Measurements from ENCODE around the gene PLXNB2. TPM values are rescaled to one million over a fixed set of nuclear protein-coding genes. Genes with fewer than 3 reads are reported as not detected.

Gene PLXNB2
- polyA plus RNA-seq, 1 of the 3 experiments (the other 2 are of a cell fraction) = 108 TPM

DNA sequence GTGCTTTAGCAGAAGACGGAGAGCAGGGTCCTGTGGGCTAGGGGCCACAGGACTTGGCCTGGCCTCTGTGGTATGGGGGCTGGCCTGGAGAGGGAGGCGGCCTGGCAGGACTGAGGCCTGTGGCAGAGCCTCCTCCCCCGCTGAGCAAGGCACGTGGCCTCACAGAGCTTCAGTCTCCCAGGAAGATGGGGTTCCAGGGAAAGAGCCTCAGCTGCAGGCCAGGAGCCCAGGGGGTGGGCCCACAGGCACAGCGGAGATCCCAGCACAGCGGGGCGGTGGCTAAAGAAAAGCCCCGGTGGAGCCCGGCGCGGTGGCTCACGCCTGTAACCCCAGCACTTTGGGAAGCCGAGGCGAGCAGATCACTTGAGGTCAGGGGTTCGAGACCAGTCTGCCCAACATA, 48.1 kb downstream of the PLXNB2 start (continued):
- TF ChIP-seq, protein P1, sequence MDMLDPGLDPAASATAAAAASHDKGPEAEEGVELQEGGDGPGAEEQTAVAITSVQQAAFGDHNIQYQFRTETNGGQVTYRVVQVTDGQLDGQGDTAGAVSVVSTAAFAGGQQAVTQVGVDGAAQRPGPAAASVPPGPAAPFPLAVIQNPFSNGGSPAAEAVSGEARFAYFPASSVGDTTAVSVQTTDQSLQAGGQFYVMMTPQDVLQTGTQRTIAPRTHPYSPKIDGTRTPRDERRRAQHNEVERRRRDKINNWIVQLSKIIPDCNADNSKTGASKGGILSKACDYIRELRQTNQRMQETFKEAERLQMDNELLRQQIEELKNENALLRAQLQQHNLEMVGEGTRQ (IDR thresholded peaks at IDR 0.05; ENCODE audit: borderline replicate concordance, low read depth, low read length) = no peak
- no peak for TF ChIP-seq EP300 (IDR thresholded peaks at IDR 0.05; ENCODE audit: borderline replicate concordance in 1 of 2, low read depth in 1 of 2, low read length in 1 of 2)
- TF ChIP-seq MEF2A (IDR thresholded peaks at IDR 0.05; ENCODE audit: borderline replicate concordance, low read depth) = no peak

DNA sequence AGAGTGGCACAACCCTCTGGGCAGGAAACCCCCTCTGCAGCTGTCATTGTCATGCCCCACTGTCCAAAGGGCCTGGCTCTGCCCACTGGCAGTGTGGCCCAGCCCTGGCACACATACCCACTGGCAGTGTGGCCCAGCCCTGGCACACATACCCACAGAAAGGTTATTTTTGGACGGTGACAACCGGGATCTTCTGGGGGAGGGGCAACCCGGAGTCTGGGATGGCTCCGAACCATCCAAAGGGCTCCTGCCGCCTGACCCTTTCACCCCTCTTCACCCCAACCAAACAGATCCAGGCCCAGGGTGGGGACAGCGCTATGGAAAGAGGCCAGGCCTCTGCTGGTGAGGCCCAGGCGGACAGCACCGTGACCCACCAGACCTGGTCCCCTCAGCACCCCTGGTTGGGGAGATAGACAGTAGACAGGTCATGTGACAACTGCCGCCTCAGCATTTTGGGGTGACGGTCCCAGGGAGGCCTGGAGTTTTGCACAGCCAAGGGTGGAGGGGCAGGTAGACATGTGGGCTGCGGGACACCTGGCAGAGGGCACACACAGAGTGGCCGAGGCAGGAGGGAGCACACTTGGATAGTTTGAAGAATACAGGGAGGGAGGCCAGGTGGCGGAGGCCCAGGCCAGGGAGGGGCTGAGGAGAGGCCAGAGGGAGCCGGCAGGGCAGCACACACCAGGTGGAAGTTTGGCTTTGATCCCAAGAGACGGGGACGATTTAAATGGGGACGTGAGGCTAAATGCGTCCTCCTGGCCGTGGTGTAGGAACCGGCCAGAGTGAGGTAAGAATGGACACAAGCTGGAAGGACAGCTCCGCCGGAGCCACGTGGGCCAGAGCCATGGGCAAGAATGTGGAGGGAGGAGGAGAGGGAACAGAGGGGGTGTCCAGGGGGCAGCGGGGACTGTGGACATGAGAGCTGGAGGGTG, 48.8 kb downstream of the PLXNB2 start:
- Histone ChIP-seq H3K36me3 (replicated peaks in 1 of 2; ENCODE audit: control insufficient read depth in 1 of 2, insufficient read depth in 2 of 2, low read length in 1 of 2) (peaks cover 0 to 26% of the 10 kb centered on the region in 2 experiments), H3K4me1 (ENCODE audit: control insufficient read depth in 1 of 2, insufficient read depth in 2 of 2, low read depth in 1 of 2, low read length in 1 of 2) (peaks cover 14 to 25% of the 10 kb centered on the region in 2 experiments; a peak in 2 of 4 replicates), H3K4me2 (0 out of 2 replicates have a peak overlapping the region, but pooled peaks have one; percentile 13), H3K79me2 (ENCODE audit: insufficient read depth) (peaks cover 27% of the 10 kb centered on the region), H3K4me3 (ENCODE audit: low read depth in 2 of 2, low read length in 1 of 2) (no peak overlapping the region), H3K27me3 (ENCODE audit: insufficient read depth) (no peaks in the 10 kb centered on the region), H3K27ac (ENCODE audit: low read depth in 2 of 2, low read length in 1 of 2) (no peak overlapping the region), H3F3A (replicated peaks; ENCODE audit: insufficient read depth) (no peaks in the 10 kb centered on the region), H3K9me3 (no peaks in the 10 kb centered on the region), H4K20me1 (ENCODE audit: insufficient read depth) (no peaks in the 10 kb centered on the region), H3K9ac (no peak overlapping the region), H2AFZ (ENCODE audit: low read depth) (no peak overlapping the region), H3K9me2 (no peaks in the 10 kb centered on the region)
- ChIA-PET POLR2A (no interaction called here), CTCF (interaction anchor here (1.3 to 4.7 kb wide), 4 partner anchors 18 to 267 kb away, joined by 3 to 29 read pairs (median 7); partner anchors contain the start of genes DENND6B and SCO2)
- DNase-seq = no peak
- no peak for TF ChIP-seq TCF12 (IDR thresholded peaks at IDR 0.05)
- TF ChIP-seq EZH2phosphoT487 (IDR thresholded peaks at IDR 0.05; ENCODE audit: borderline replicate concordance, low read depth) = no peak
- TF ChIP-seq SMC3 (IDR thresholded peaks at IDR 0.05; ENCODE audit: low read depth, low read length) = no peak
- no peak for TF ChIP-seq POLR2AphosphoS5 (IDR thresholded peaks at IDR 0.05; ENCODE audit: low read depth, low read length)
- no peak for TF ChIP-seq YY1 (IDR thresholded peaks at IDR 0.05; ENCODE audit: low read depth)
- no peak for TF ChIP-seq MEF2A (IDR thresholded peaks at IDR 0.05; ENCODE audit: borderline replicate concordance, low read depth)
- no peak for TF ChIP-seq NRF1 (IDR thresholded peaks at IDR 0.05; ENCODE audit: low read depth, low read length)
- TF ChIP-seq GATA2 (CRISPR knock-in tag; IDR thresholded peaks at IDR 0.05) = no peak
- TF ChIP-seq, protein P2, sequence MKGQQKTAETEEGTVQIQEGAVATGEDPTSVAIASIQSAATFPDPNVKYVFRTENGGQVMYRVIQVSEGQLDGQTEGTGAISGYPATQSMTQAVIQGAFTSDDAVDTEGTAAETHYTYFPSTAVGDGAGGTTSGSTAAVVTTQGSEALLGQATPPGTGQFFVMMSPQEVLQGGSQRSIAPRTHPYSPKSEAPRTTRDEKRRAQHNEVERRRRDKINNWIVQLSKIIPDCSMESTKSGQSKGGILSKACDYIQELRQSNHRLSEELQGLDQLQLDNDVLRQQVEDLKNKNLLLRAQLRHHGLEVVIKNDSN (IDR thresholded peaks at IDR 0.05; ENCODE audit: borderline replicate concordance, low read depth) = no peak
- no peak for TF ChIP-seq ELF1 (IDR thresholded peaks at IDR 0.05)
- TF ChIP-seq, protein P3, sequence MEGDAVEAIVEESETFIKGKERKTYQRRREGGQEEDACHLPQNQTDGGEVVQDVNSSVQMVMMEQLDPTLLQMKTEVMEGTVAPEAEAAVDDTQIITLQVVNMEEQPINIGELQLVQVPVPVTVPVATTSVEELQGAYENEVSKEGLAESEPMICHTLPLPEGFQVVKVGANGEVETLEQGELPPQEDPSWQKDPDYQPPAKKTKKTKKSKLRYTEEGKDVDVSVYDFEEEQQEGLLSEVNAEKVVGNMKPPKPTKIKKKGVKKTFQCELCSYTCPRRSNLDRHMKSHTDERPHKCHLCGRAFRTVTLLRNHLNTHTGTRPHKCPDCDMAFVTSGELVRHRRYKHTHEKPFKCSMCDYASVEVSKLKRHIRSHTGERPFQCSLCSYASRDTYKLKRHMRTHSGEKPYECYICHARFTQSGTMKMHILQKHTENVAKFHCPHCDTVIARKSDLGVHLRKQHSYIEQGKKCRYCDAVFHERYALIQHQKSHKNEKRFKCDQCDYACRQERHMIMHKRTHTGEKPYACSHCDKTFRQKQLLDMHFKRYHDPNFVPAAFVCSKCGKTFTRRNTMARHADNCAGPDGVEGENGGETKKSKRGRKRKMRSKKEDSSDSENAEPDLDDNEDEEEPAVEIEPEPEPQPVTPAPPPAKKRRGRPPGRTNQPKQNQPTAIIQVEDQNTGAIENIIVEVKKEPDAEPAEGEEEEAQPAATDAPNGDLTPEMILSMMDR (IDR thresholded peaks at IDR 0.05) = no peak
- TF ChIP-seq SIN3A (IDR thresholded peaks at IDR 0.05; ENCODE audit: borderline replicate concordance, low read depth, low read length) = no peak
- no peak for TF ChIP-seq RXRA (IDR thresholded peaks at IDR 0.05; ENCODE audit: borderline replicate concordance, low read depth)
- TF ChIP-seq, protein P4, sequence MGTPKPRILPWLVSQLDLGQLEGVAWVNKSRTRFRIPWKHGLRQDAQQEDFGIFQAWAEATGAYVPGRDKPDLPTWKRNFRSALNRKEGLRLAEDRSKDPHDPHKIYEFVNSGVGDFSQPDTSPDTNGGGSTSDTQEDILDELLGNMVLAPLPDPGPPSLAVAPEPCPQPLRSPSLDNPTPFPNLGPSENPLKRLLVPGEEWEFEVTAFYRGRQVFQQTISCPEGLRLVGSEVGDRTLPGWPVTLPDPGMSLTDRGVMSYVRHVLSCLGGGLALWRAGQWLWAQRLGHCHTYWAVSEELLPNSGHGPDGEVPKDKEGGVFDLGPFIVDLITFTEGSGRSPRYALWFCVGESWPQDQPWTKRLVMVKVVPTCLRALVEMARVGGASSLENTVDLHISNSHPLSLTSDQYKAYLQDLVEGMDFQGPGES (IDR thresholded peaks at IDR 0.05; ENCODE audit: low read depth, low read length) = no peak
- TF ChIP-seq, protein P5, sequence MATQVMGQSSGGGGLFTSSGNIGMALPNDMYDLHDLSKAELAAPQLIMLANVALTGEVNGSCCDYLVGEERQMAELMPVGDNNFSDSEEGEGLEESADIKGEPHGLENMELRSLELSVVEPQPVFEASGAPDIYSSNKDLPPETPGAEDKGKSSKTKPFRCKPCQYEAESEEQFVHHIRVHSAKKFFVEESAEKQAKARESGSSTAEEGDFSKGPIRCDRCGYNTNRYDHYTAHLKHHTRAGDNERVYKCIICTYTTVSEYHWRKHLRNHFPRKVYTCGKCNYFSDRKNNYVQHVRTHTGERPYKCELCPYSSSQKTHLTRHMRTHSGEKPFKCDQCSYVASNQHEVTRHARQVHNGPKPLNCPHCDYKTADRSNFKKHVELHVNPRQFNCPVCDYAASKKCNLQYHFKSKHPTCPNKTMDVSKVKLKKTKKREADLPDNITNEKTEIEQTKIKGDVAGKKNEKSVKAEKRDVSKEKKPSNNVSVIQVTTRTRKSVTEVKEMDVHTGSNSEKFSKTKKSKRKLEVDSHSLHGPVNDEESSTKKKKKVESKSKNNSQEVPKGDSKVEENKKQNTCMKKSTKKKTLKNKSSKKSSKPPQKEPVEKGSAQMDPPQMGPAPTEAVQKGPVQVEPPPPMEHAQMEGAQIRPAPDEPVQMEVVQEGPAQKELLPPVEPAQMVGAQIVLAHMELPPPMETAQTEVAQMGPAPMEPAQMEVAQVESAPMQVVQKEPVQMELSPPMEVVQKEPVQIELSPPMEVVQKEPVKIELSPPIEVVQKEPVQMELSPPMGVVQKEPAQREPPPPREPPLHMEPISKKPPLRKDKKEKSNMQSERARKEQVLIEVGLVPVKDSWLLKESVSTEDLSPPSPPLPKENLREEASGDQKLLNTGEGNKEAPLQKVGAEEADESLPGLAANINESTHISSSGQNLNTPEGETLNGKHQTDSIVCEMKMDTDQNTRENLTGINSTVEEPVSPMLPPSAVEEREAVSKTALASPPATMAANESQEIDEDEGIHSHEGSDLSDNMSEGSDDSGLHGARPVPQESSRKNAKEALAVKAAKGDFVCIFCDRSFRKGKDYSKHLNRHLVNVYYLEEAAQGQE (IDR thresholded peaks at IDR 0.05; ENCODE audit: low read depth, low read length) = no peak
- no peak for TF ChIP-seq RCOR1 (IDR thresholded peaks at IDR 0.05; ENCODE audit: low read length)
- no peak for TF ChIP-seq FOXM1 (IDR thresholded peaks at IDR 0.05; ENCODE audit: low read depth)
- no peak for TF ChIP-seq GABPA (IDR thresholded peaks at IDR 0.05; ENCODE audit: low read depth)
- 91% methylated on average over 17 of the region's 24 CpGs for WGBS (ENCODE audit: low lambda C conversion rate)

All from SK-N-SH (cell line).